Measurements from ENCODE around the gene OR2J2. TPM values are rescaled to one million over a fixed set of nuclear protein-coding genes. Genes with fewer than 3 reads are reported as not detected.
"Not testable (repeated sequence)": the region's sequence is repeated elsewhere in the genome, so short reads cannot be mapped to it uniquely, and the experiment has no call there.

The OR2J2 gene
- total and polyA plus RNA-seq, 5 donors, result not detected

GRCh38 chr6:29159922-29160321 is 10.8 kb upstream of the OR2J2 start:
- H3K27me3 ChIP-seq (ENCODE audit: control insufficient read depth, insufficient read depth); ATAC-seq; H3K4me1 ChIP-seq (ENCODE audit: control insufficient read depth, insufficient read depth, low read length); H3K4me3 ChIP-seq (ENCODE audit: low read length); H3K9me3 ChIP-seq (ENCODE audit: control insufficient read depth, low read length); intact Hi-C loops (cut with DNase I); H3K27ac ChIP-seq (ENCODE audit: low read length): not testable (repeated sequence)
- 94% methylated on average over 25 of the region's 29 CpGs for WGBS
- DNase-seq, result peak in 1 of 3 donors; percentile 40

DNA sequence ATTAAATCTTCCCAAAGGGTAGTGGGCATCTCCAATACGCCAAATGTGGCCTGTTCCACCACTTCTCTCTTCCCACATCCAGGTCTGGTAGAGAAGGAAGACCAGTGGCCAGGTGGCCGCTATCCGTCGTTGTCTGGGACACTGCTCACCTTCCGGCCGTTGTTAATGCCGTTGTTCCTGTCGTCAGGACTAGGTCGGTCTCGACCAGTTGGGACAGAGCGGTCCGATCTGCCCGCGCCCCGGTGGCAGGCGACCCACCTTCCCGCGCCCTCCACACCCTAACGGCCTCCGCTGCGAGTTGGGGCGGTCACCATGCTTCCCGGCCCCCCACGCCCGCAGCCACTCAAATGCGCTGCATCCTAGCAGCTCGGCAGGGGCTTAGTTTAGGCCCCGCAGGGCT is 5.1 kb upstream of the OR2J2 start:
- H3K27me3 ChIP-seq (ENCODE audit: control insufficient read depth, insufficient read depth); H3K4me1 ChIP-seq (ENCODE audit: control insufficient read depth, insufficient read depth, low read length); ATAC-seq; H3K9me3 ChIP-seq (ENCODE audit: control insufficient read depth, low read length); H3K27ac ChIP-seq (ENCODE audit: low read length); DNase-seq; intact Hi-C loops (cut with DNase I); H3K4me3 ChIP-seq (ENCODE audit: low read length): not testable (repeated sequence)
- 93% methylated on average over 20 of the region's 28 CpGs for WGBS

- DNase-seq (no peak), ATAC-seq (no peak)
- WGBS, result 72% methylated on average over 1 of the region's 1 CpG
- H3K4me1 ChIP-seq (ENCODE audit: control insufficient read depth, insufficient read depth, low read length), result no peaks in the 10 kb centered on the region
- H3K9me3 ChIP-seq (ENCODE audit: control insufficient read depth, low read length), result no peaks in the 10 kb centered on the region
- intact Hi-C loops (cut with DNase I), result no loop called here
- H3K4me3 ChIP-seq (ENCODE audit: low read length), result no peak overlapping the region
- H3K27ac ChIP-seq (ENCODE audit: low read length), result no peak overlapping the region
- H3K27me3 ChIP-seq (ENCODE audit: control insufficient read depth, insufficient read depth), result no peaks in the 10 kb centered on the region
These were observed 1.0 kb downstream of the OR2J2 start for GRCh38 chr6:29171736-29172135.

- no peaks in the 10 kb centered on the region for H3K4me1 ChIP-seq (ENCODE audit: control insufficient read depth, insufficient read depth, low read length)
- DNase-seq (no peak), ATAC-seq (no peak)
- H3K27me3 ChIP-seq (ENCODE audit: control insufficient read depth, insufficient read depth), result no peaks in the 10 kb centered on the region
- no peaks in the 10 kb centered on the region for H3K9me3 ChIP-seq (ENCODE audit: control insufficient read depth, low read length)
- intact Hi-C loops (cut with DNase I), result no loop called here
- H3K27ac ChIP-seq (ENCODE audit: low read length), result no peak overlapping the region
- WGBS, result 65% methylated on average over 1 of the region's 1 CpG
- no peak overlapping the region for H3K4me3 ChIP-seq (ENCODE audit: low read length)
These were observed 12.9 kb downstream of the OR2J2 start for GRCh38 chr6:29183594-29183993.

DNA sequence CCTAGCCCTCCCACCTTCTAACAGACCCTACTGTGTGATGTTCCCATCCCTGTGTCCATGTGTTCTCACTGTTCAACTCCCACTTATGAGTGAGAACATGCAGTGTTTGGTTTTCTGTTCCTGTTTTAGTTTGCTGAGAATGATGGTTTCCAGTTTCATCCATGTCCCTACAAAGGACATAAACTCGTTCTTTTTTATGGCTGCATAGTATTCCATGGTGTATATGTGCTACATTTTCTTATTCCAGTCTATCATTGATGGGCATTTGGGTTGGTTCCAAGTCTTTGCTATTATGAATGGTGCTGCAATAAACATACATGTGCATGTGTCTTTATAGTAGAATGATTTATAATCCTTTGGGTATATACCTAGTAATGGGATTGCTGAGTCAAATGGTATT is 18.0 kb downstream of the OR2J2 start:
- H3K4me3 ChIP-seq (ENCODE audit: low read length); H3K4me1 ChIP-seq (ENCODE audit: control insufficient read depth, insufficient read depth, low read length); H3K9me3 ChIP-seq (ENCODE audit: control insufficient read depth, low read length); DNase-seq; intact Hi-C loops (cut with DNase I); ATAC-seq; H3K27ac ChIP-seq (ENCODE audit: low read length); H3K27me3 ChIP-seq (ENCODE audit: control insufficient read depth, insufficient read depth): not testable (repeated sequence)
- WGBS, result 46% methylated on average over 1 of the region's 1 CpG

- intact Hi-C loops (cut with DNase I), result no loop called here
- DNase-seq, result peak in 1 of 3 donors; percentile 34
These were observed 30.3 kb downstream of the OR2J2 start for GRCh38 chr6:29200767-29201662.

GRCh38 chr6:29201966-29202365 is 31.3 kb downstream of the OR2J2 start:
- intact Hi-C loops (cut with DNase I), result no loop called here
- Histone ChIP-seq H3K4me3 (ENCODE audit: low read length) (no peak overlapping the region), H3K9me3 (ENCODE audit: control insufficient read depth, low read length) (no peaks in the 10 kb centered on the region), H3K27me3 (ENCODE audit: control insufficient read depth, insufficient read depth) (no peaks in the 10 kb centered on the region), H3K27ac (ENCODE audit: low read length) (no peak overlapping the region), H3K4me1 (ENCODE audit: control insufficient read depth, insufficient read depth, low read length) (no peaks in the 10 kb centered on the region)
- 79% methylated on average over 3 of the region's 3 CpGs for WGBS
- DNase-seq (no peak), ATAC-seq (no peak)

More at GRCh38 chr6:29200767-29201662, 30.3 kb downstream of the OR2J2 start:
- no peak for ATAC-seq
- WGBS, result 86% methylated on average over 22 of the region's 22 CpGs
- no peak overlapping the region for H3K27ac ChIP-seq (ENCODE audit: low read length)
- no peaks in the 10 kb centered on the region for H3K9me3 ChIP-seq (ENCODE audit: control insufficient read depth, low read length)
- H3K4me3 ChIP-seq (ENCODE audit: low read length), result no peak overlapping the region
- no peaks in the 10 kb centered on the region for H3K4me1 ChIP-seq (ENCODE audit: control insufficient read depth, insufficient read depth, low read length)
- no peaks in the 10 kb centered on the region for H3K27me3 ChIP-seq (ENCODE audit: control insufficient read depth, insufficient read depth)

DNA sequence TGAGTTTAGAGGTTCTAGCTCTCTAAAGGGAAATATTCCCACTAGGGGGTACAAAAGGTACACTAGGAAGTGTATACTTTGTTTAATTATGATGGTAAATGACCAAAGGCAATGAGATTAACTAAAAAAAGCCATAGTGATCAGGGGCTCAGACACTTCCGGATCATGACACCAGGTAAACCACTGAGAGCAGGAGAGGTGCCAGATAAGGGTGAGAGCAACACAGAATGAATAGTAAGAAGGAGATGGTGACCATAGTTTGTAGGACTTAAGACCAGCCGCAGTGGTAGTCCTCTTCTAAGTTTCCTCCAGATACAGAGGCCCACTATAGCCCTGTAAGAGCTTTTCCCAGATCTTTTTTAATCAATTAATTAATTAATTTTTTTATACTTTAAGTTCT is 40.8 kb downstream of the OR2J2 start:
- no peak overlapping the region for H3K4me3 ChIP-seq (ENCODE audit: low read length)
- ATAC-seq (no peak), DNase-seq (no peak)
- no peak overlapping the region for H3K27ac ChIP-seq (ENCODE audit: low read length)
- H3K27me3 ChIP-seq (ENCODE audit: control insufficient read depth, insufficient read depth), result no peaks in the 10 kb centered on the region
- intact Hi-C loops (cut with DNase I), result no loop called here
- H3K4me1 ChIP-seq (ENCODE audit: control insufficient read depth, insufficient read depth, low read length), result no peaks in the 10 kb centered on the region
- 79% methylated on average over 2 of the region's 2 CpGs for WGBS
- no peaks in the 10 kb centered on the region for H3K9me3 ChIP-seq (ENCODE audit: control insufficient read depth, low read length)

DNA sequence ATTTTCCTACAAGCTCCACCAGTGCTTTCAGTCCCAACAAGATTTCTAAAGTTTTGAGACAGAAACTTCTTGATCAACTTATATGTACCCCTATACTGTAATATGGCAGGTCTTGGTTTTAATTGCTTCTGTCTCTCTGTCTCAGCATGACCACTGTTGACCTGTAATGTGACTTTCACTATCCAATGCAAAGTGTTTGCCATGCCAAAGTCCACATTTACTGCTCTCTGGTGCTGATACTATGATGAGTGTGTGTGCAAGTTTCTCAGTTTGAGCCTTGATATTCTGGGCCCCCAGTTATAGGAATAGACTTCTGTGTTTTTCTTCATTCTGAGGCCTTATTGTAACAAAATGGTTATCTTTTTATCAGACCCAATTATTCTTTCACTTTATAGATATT is 45.8 kb downstream of the OR2J2 start:
- ATAC-seq, result no peak
- Histone ChIP-seq H3K9me3 (ENCODE audit: control insufficient read depth, low read length) (no peaks in the 10 kb centered on the region), H3K27me3 (ENCODE audit: control insufficient read depth, insufficient read depth) (no peaks in the 10 kb centered on the region), H3K4me3 (ENCODE audit: low read length) (no peak overlapping the region), H3K4me1 (ENCODE audit: control insufficient read depth, insufficient read depth, low read length) (no peaks in the 10 kb centered on the region), H3K27ac (ENCODE audit: low read length) (no peak overlapping the region)
- intact Hi-C loops (cut with DNase I), result no loop called here
- no peak for DNase-seq

GRCh38 chr6:29217242-29217641 is 46.5 kb downstream of the OR2J2 start:
- H3K27me3 ChIP-seq (ENCODE audit: control insufficient read depth, insufficient read depth); H3K4me3 ChIP-seq (ENCODE audit: low read length); intact Hi-C loops (cut with DNase I); H3K27ac ChIP-seq (ENCODE audit: low read length); H3K9me3 ChIP-seq (ENCODE audit: control insufficient read depth, low read length); ATAC-seq; DNase-seq; H3K4me1 ChIP-seq (ENCODE audit: control insufficient read depth, insufficient read depth, low read length): not testable (repeated sequence)
- 55% methylated on average over 2 of the region's 2 CpGs for whole genome bisulfite sequencing

DNA sequence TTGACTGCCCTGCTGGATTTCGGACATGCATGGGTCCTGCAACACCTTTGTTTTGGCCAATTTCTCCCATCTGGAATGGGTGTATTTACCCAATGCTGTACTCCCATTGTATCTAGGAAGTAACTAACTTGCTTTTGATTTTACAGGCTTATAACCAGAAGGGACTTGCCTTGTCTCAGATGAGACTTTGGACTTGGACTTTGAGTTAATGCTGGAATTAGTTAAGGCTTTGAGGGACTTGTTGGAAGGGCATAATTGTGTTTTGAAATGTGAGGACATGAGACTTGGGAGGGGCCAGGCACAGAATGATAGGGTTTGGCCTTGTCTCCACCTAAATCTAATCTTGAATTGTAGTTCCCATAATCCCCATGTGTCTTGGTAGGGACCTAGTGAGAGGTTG is 47.3 kb downstream of the OR2J2 start:
- H3K27ac ChIP-seq (ENCODE audit: low read length); H3K4me1 ChIP-seq (ENCODE audit: control insufficient read depth, insufficient read depth, low read length); H3K27me3 ChIP-seq (ENCODE audit: control insufficient read depth, insufficient read depth); ATAC-seq; H3K4me3 ChIP-seq (ENCODE audit: low read length); DNase-seq; intact Hi-C loops (cut with DNase I); H3K9me3 ChIP-seq (ENCODE audit: control insufficient read depth, low read length): not testable (repeated sequence)
- WGBS, result 55% methylated on average over 1 of the region's 1 CpG
